ENCODE data around the gene HHEX. TPM values are rescaled to one million over a fixed set of nuclear protein-coding genes. Genes with fewer than 3 reads are reported as not detected.

The HHEX gene
- 4.8 and 5.2 TPM in 2 replicates for total RNA-seq (2013; cell fraction: nucleolus; rRNA removed)
- 10.1 and 14.2 TPM in 2 replicates for total RNA-seq (2014; rRNA removed)
- 15.1 and 15.4 TPM in 2 replicates for total RNA-seq (2014; rRNA removed; fragmentation: Illumina TruSeq; extraction: Trizol)
- total RNA-seq (2021): 17.8 and 21.6 TPM in 2 replicates
- polyA plus RNA-seq (2011; ENCODE audit: low read depth): 3.2 TPM
- 3.9 and 4.5 TPM in 2 replicates for polyA plus RNA-seq (2011; rRNA removed)
- polyA plus RNA-seq (2011; cell fraction: cytosol; rRNA removed): 1.7 and 2.1 TPM in 2 replicates
- polyA plus RNA-seq (2011; cell fraction: nucleus; rRNA removed): 6.7 and 11.7 TPM in 2 replicates
- polyA plus RNA-seq (2012): 2.9 and 4.5 TPM in 2 replicates
- 21.1 and 26.3 TPM in 2 replicates for polyA plus RNA-seq (2014; fragmentation: Illumina TruSeq; extraction: Trizol)
- 10 to 100 TPM in 1 of 2 experiments, 1 to 10 TPM in 1; 8.6 to 11.9 TPM for polyA plus RNA-seq (2014; fragmentation: Nextera tagmentation; extraction: Ambion mirVana)
- 17.8 and 18.1 TPM in 2 replicates for polyA plus RNA-seq (2014; rRNA removed)
- polyA plus RNA-seq (2016; fragmentation: Nextera tagmentation; extraction: Ambion mirVana): 10 to 100 TPM; 30.9 to 32.8 TPM
- polyA minus RNA-seq (2011; rRNA and poly(A)+ RNA removed): 1.3 and 4.8 TPM in 2 replicates
- 1.2 and 1.9 TPM in 2 replicates for polyA minus RNA-seq (2011; cell fraction: cytosol; rRNA and poly(A)+ RNA removed)
- polyA minus RNA-seq (2011; cell fraction: nucleus; rRNA and poly(A)+ RNA removed): 4.2 and 11.5 TPM in 2 replicates
- percentile 69 among the genes with signal in this experiment for Bru-seq, nascent RNA
- BruChase-seq, experiment 1, labeled RNA remaining after a 6-hour chase: percentile 45 among the genes with signal in this experiment
- percentile 64 among the genes with signal in this experiment for BruChase-seq, experiment 2, labeled RNA remaining after a 2-hour chase
- long read RNA-seq, experiment 1, transcript HHEX-201 (4 exons, 1,727 nt): major isoform, 7 of 7 reads
- long read RNA-seq, experiment 1, partial matches to known transcripts: 0 of 7 reads
- long read RNA-seq, experiment 1, other reads (novel, unspliced or antisense): 0 of 7 reads
- long read RNA-seq, experiment 2, partial matches to known transcripts: 0 of 7 reads
- long read RNA-seq, experiment 2, other reads (novel, unspliced or antisense): 0 of 7 reads

DNA sequence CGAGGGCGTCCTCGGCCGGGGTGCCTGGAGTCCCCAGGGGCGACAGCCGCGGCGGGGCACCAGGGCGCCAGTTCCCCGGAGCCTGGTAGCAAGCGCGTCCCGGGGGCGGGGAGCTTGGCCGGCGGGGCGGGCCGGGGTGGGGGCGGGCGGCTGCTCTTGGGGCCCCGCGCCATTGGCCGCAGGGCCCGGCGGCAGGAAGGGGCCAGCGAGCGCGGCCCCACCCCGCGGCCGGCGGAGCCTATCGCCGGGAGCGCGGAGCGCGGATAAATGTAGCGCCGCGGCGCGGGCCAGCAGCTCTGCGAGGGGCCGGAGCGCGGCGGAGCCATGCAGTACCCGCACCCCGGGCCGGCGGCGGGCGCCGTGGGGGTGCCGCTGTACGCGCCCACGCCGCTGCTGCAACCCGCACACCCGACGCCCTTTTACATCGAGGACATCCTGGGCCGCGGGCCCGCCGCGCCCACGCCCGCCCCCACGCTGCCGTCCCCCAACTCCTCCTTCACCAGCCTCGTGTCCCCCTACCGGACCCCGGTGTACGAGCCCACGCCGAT lies at the start of gene HHEX:
HHEX (plus strand) TSS at position 293 of the 548 bp plus-strand sequence; CDS start at position 325, 32 bp downstream.
- WGBS (ENCODE audit: insufficient coverage, insufficient replicate concordance, low lambda C conversion rate, missing lambda C conversion rate): 3% methylated on average over 6 of the region's 79 CpGs
- Histone ChIP-seq H3K9me3 (replicated peaks; ENCODE audit: control insufficient read depth, insufficient read depth, low read length) (peaks cover 4% of the 10 kb centered on the region; the same call in 1 of the 3 replicates), H4K20me1 (ENCODE audit: control insufficient read depth, insufficient read depth) (no peaks in the 10 kb centered on the region), H3K79me2 (ENCODE audit: control insufficient read depth, insufficient read depth, low read length) (no peaks in the 10 kb centered on the region), H3K27ac (ENCODE audit: control insufficient read depth, insufficient read depth) (no peak within 1 kb of the TSS), H3K27me3 (replicated peaks in 1 of 2; ENCODE audit: control insufficient read depth in 2 of 2, insufficient read depth in 2 of 2, low read length in 1 of 2) (peaks cover 0 to 28% of the 10 kb centered on the region in 2 experiments; a peak in 3 of 4 replicates), H3K9ac (ENCODE audit: control insufficient read depth, insufficient read depth, low read length) (peak within 1 kb of the TSS; percentile 16; the same call in 1 of the 2 replicates), H3K4me3 (peak within 1 kb of the TSS; percentile 70), H3K4me2 (ENCODE audit: control insufficient read depth, insufficient read depth) (peak within 1 kb of the TSS; percentile 88), H3K4me1 (ENCODE audit: control insufficient read depth, insufficient read depth, low read length) (peaks cover 16% of the 10 kb centered on the region), H2AFZ (ENCODE audit: control insufficient read depth, low read depth, low read length) (peak within 1 kb of the TSS; percentile 56), H3K36me3 (ENCODE audit: control insufficient read depth in 2 of 2, insufficient read depth in 2 of 2, low read length in 1 of 2) (no peaks in the 10 kb centered on the region)
- FAIRE-seq (no peak), ATAC-seq (peak; percentile 78), DNase-seq (ENCODE audit: low read depth, low spot score) (no peak)
- no TSS peak for BruUV-seq (replicated peaks)
- CTCF ChIA-PET: interaction anchor here (0.8 kb wide), 1 partner anchor 49 kb away, joined by 3 read pairs; no protein-coding TSS in a partner anchor
- in situ Hi-C loops (cut with MboI) (no loop called here), intact Hi-C loops (cut with micrococcal nuclease; ENCODE audit: unreplicated experiment) (loop anchor here (5.0 kb wide), 1 partner anchor 53 kb away; no protein-coding TSS in a partner anchor)
- RAD21 ChIA-PET (ENCODE audit: unreplicated experiment): interaction anchor here (1.4 kb wide), 1 partner anchor 54 kb away, joined by 3 read pairs; no protein-coding TSS in a partner anchor
- POLR2A ChIA-PET: interaction anchor here (0.6 kb wide), 1 partner anchor 787 kb away, joined by 3 read pairs; no protein-coding TSS in a partner anchor
- SMC1A ChIA-PET (ENCODE audit: uncharacterized antibody, unreplicated experiment): no interaction called here
- TF ChIP-seq, protein P1, sequence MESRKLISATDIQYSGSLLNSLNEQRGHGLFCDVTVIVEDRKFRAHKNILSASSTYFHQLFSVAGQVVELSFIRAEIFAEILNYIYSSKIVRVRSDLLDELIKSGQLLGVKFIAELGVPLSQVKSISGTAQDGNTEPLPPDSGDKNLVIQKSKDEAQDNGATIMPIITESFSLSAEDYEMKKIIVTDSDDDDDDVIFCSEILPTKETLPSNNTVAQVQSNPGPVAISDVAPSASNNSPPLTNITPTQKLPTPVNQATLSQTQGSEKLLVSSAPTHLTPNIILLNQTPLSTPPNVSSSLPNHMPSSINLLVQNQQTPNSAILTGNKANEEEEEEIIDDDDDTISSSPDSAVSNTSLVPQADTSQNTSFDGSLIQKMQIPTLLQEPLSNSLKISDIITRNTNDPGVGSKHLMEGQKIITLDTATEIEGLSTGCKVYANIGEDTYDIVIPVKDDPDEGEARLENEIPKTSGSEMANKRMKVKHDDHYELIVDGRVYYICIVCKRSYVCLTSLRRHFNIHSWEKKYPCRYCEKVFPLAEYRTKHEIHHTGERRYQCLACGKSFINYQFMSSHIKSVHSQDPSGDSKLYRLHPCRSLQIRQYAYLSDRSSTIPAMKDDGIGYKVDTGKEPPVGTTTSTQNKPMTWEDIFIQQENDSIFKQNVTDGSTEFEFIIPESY (IDR thresholded peaks at IDR 0.05): no peak
- TF ChIP-seq SIX5 (IDR thresholded peaks at IDR 0.05; ENCODE audit: low read depth, low read length, severe bottlenecking): no peak
- no peak for TF ChIP-seq NFXL1 (IDR thresholded peaks at IDR 0.05; ENCODE audit: borderline replicate concordance)
- no peak for TF ChIP-seq MYC (IDR thresholded peaks at IDR 0.05; ENCODE audit: insufficient read depth, insufficient read length, insufficient replicate concordance, low read length, severe bottlenecking)
- no peak for TF ChIP-seq NFIC (IDR thresholded peaks at IDR 0.05; ENCODE audit: low read depth, low read length)
- no peak for TF ChIP-seq MEF2A (IDR thresholded peaks at IDR 0.05; ENCODE audit: insufficient read depth, low read depth, low read length)
- TF ChIP-seq ZSCAN29 (IDR thresholded peaks at IDR 0.05): no peak
- no peak for TF ChIP-seq ESRRA (IDR thresholded peaks at IDR 0.05; ENCODE audit: low read length)
- no peak for TF ChIP-seq TCF3 (IDR thresholded peaks at IDR 0.05; ENCODE audit: borderline replicate concordance, insufficient read depth, low read depth, low read length)
- TF ChIP-seq TARDBP (IDR thresholded peaks at IDR 0.05; ENCODE audit: borderline replicate concordance): no peak
- 0 out of 2 replicates have a peak, but pooled peaks have one; percentile 30 for TF ChIP-seq IKZF1 (conservative IDR thresholded peaks at IDR 0.05)
- no peak for TF ChIP-seq SIN3A (IDR thresholded peaks at IDR 0.05; ENCODE audit: low read depth, low read length)
- no peak for TF ChIP-seq MTA2 (IDR thresholded peaks at IDR 0.05; ENCODE audit: low read depth)
- TF ChIP-seq, protein P2, sequence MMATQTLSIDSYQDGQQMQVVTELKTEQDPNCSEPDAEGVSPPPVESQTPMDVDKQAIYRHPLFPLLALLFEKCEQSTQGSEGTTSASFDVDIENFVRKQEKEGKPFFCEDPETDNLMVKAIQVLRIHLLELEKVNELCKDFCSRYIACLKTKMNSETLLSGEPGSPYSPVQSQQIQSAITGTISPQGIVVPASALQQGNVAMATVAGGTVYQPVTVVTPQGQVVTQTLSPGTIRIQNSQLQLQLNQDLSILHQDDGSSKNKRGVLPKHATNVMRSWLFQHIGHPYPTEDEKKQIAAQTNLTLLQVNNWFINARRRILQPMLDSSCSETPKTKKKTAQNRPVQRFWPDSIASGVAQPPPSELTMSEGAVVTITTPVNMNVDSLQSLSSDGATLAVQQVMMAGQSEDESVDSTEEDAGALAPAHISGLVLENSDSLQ (IDR thresholded peaks at IDR 0.05): no peak
- TF ChIP-seq LARP7 (IDR thresholded peaks at IDR 0.05): no peak
- TF ChIP-seq CREM (IDR thresholded peaks at IDR 0.05; ENCODE audit: low read depth): no peak
